Uterus (tissue), 2 donors: ENCODE results near the gene MAEA.

ENCODE experiments used
- POLR2A ChIP-seq, 2 donors: fragments of 450-650 bp; IDR thresholded peaks; one replicate each; pipeline ENCODE4 v1.6.1; 2016; ENCODE audit warnings: antibody characterized with exemption in 2 of 2, mild to moderate bottlenecking in 1 of 2, moderate library complexity in 1 of 2
- TF ChIP-seq, protein P1 (sequence below), 4 experiments: fragments of 200-600 bp in 2 of 4; fragments of 450-650 bp in 2 of 4; sonication (generic) in 2 of 4; IDR thresholded peaks; one replicate each; pipeline ENCODE4 v1.5.1; 2016 to 2019; ENCODE audit warnings: antibody characterized with exemption in 4 of 4, mild to moderate bottlenecking in 2 of 4, moderate library complexity in 1 of 4

DNA sequence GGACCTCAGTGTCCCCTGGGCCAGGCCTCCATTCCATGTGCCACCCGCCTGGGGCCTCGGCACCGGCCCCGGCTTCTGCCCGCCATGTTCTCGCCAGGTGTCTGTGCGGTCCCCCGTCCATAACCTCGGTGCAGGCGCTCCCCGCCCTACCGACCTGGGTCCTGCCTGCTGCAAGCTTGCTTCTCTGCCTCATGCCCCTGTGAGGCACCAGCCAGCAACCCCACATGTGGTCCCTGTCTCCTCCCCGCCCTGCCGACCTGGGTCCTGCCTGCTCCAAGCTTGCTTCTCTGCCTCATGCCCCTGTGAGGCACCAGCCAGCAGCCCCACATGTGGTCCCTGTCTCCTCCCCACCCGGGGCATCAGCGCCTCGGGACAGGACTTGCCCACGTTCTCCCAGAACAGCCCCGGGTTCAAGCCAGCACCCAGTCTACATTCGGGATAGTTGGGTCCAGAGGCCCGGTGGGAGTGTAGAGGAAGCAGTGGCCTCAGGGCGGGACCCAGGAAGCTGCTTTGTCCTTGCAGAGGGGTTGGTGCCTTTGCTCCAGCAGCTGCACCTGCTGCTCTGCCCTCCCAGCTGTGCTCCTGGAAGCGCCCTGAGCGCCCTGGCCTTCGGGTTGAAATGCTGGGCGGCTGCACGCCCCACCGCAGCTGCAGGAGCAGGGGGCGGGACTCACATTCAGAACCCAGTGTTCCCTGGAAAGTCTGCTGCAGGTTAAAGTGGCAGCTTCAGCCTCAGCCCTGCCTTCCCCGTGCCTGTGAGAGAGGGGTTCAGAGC, 37.2 kb downstream of the MAEA start:
- no peak for TF ChIP-seq POLR2A (IDR thresholded peaks at IDR 0.05)
- TF ChIP-seq, protein P1, sequence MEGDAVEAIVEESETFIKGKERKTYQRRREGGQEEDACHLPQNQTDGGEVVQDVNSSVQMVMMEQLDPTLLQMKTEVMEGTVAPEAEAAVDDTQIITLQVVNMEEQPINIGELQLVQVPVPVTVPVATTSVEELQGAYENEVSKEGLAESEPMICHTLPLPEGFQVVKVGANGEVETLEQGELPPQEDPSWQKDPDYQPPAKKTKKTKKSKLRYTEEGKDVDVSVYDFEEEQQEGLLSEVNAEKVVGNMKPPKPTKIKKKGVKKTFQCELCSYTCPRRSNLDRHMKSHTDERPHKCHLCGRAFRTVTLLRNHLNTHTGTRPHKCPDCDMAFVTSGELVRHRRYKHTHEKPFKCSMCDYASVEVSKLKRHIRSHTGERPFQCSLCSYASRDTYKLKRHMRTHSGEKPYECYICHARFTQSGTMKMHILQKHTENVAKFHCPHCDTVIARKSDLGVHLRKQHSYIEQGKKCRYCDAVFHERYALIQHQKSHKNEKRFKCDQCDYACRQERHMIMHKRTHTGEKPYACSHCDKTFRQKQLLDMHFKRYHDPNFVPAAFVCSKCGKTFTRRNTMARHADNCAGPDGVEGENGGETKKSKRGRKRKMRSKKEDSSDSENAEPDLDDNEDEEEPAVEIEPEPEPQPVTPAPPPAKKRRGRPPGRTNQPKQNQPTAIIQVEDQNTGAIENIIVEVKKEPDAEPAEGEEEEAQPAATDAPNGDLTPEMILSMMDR (IDR thresholded peaks at IDR 0.05), result no peak
